ENCODE results near the gene POU6F2. TPM values are rescaled to one million over a fixed set of nuclear protein-coding genes. Genes with fewer than 3 reads are reported as not detected.
"Not testable (repeated sequence)": the region's sequence is repeated elsewhere in the genome, so short reads cannot be mapped to it uniquely, and the experiment has no call there.

POU6F2 gene
- total RNA-seq, 1 donor from 2014 or later, result not detected

- TF ChIP-seq CTCF (IDR thresholded peaks at IDR 0.05), result no peak
- H3K27ac ChIP-seq, result no peak overlapping the region
- no peak for DNase-seq (ENCODE audit: low spot score in 2 of 2)
- H3K4me1 ChIP-seq, result peaks cover 0 to 5% of the 10 kb centered on the region in 2 donors
- no peak overlapping the region for H3K4me3 ChIP-seq
- intact Hi-C loops (cut with DNase I), result no loop called here
- no peaks in the 10 kb centered on the region for H3K36me3 ChIP-seq
- H3K9me3 ChIP-seq, result no peaks in the 10 kb centered on the region
- no peaks in the 10 kb centered on the region for H3K27me3 ChIP-seq
Observed at GRCh38 chr7:39317107-39317506, 339.4 kb downstream of the POU6F2 start.

GRCh38 chr7:39317896-39318295 is 340.2 kb downstream of the POU6F2 start:
- Histone ChIP-seq H3K27me3 (no peaks in the 10 kb centered on the region), H3K27ac (no peak overlapping the region)
- no peak for TF ChIP-seq CTCF (IDR thresholded peaks at IDR 0.05)

GRCh38 chr7:39321245-39321644 is 343.5 kb downstream of the POU6F2 start:
- no peak overlapping the region for H3K4me3 ChIP-seq
- no peaks in the 10 kb centered on the region for H3K36me3 ChIP-seq
- DNase-seq (ENCODE audit: low spot score in 2 of 2), result no peak
- TF ChIP-seq CTCF (IDR thresholded peaks at IDR 0.05), result no peak
- H3K4me1 ChIP-seq, result peaks cover 0 to 3% of the 10 kb centered on the region in 2 donors
- no peak overlapping the region for H3K27ac ChIP-seq
- intact Hi-C loops (cut with DNase I), result no loop called here
- no peaks in the 10 kb centered on the region for H3K27me3 ChIP-seq
- no peaks in the 10 kb centered on the region for H3K9me3 ChIP-seq

More at GRCh38 chr7:39317896-39318295, 340.2 kb downstream of the POU6F2 start:
- DNase-seq (ENCODE audit: low spot score in 2 of 2), result no peak
- no peak overlapping the region for H3K4me3 ChIP-seq
- no peaks in the 10 kb centered on the region for H3K9me3 ChIP-seq
- intact Hi-C loops (cut with DNase I), result no loop called here
- H3K4me1 ChIP-seq, result peaks cover 0 to 5% of the 10 kb centered on the region in 2 donors
- H3K36me3 ChIP-seq, result no peaks in the 10 kb centered on the region

GRCh38 chr7:39321909-39322498 is 344.3 kb downstream of the POU6F2 start:
- Histone ChIP-seq H3K4me3 (no peak overlapping the region), H3K27ac (no peak overlapping the region), H3K27me3 (no peaks in the 10 kb centered on the region), H3K9me3 (no peaks in the 10 kb centered on the region), H3K4me1 (no peaks in the 10 kb centered on the region), H3K36me3 (no peaks in the 10 kb centered on the region)
- DNase-seq (ENCODE audit: low spot score in 2 of 2), result no peak
- intact Hi-C loops (cut with DNase I), result no loop called here
- no peak for TF ChIP-seq CTCF (IDR thresholded peaks at IDR 0.05)

GRCh38 chr7:39324139-39324760 is 346.5 kb downstream of the POU6F2 start:
- Histone ChIP-seq H3K4me3 (no peak overlapping the region), H3K4me1 (no peaks in the 10 kb centered on the region), H3K9me3 (no peaks in the 10 kb centered on the region), H3K36me3 (no peaks in the 10 kb centered on the region), H3K27me3 (no peaks in the 10 kb centered on the region), H3K27ac (no peak overlapping the region)
- intact Hi-C loops (cut with DNase I), result no loop called here
- no peak for TF ChIP-seq CTCF (IDR thresholded peaks at IDR 0.05)
- DNase-seq (ENCODE audit: low spot score in 2 of 2), result no peak

GRCh38 chr7:39331607-39332006 is 353.9 kb downstream of the POU6F2 start:
- DNase-seq (ENCODE audit: low spot score in 2 of 2); H3K27me3 ChIP-seq; H3K4me3 ChIP-seq; H3K9me3 ChIP-seq; intact Hi-C loops (cut with DNase I); H3K36me3 ChIP-seq; H3K4me1 ChIP-seq; H3K27ac ChIP-seq: not testable (repeated sequence)
